ENCODE results near the gene MYOCOS.

DNA sequence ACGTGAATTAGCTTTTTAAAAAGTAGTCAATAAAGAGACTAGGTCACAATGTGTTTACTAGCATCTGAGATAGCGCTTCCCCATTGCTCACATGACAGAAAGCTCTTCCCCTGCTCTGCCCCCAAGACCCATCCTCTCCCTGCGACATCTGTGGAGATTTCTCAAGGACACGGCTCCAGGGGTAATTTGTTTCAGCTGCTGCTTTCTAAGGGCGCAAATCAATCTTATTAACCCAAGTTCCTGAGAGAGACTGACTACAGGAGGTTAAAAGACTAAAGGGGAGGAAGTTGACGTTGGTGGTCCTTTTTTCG, at the start of gene MYOCOS:
- TF ChIP-seq, protein P1, sequence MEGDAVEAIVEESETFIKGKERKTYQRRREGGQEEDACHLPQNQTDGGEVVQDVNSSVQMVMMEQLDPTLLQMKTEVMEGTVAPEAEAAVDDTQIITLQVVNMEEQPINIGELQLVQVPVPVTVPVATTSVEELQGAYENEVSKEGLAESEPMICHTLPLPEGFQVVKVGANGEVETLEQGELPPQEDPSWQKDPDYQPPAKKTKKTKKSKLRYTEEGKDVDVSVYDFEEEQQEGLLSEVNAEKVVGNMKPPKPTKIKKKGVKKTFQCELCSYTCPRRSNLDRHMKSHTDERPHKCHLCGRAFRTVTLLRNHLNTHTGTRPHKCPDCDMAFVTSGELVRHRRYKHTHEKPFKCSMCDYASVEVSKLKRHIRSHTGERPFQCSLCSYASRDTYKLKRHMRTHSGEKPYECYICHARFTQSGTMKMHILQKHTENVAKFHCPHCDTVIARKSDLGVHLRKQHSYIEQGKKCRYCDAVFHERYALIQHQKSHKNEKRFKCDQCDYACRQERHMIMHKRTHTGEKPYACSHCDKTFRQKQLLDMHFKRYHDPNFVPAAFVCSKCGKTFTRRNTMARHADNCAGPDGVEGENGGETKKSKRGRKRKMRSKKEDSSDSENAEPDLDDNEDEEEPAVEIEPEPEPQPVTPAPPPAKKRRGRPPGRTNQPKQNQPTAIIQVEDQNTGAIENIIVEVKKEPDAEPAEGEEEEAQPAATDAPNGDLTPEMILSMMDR (conservative IDR thresholded peaks at IDR 0.05; ENCODE audit: low read length) = no peak
- TF ChIP-seq EZH2phosphoT487 (IDR thresholded peaks at IDR 0.05; ENCODE audit: borderline replicate concordance) = no peak
